Measurements from ENCODE around the gene ZNF69.
"Not testable (repeated sequence)": the region's sequence is repeated elsewhere in the genome, so short reads cannot be mapped to it uniquely, and the experiment has no call there.

ZNF69 gene

GRCh38 chr19:11860721-11861120 is 26.9 kb upstream of the ZNF69 start:
- no peak for TF ChIP-seq CTCF (IDR thresholded peaks at IDR 0.05)
- no peak overlapping the region for H3K27ac ChIP-seq

GRCh38 chr19:11861301-11861700 is 26.3 kb upstream of the ZNF69 start:
- H3K27ac ChIP-seq: no peak overlapping the region
- no peak for TF ChIP-seq ZFX (IDR thresholded peaks at IDR 0.05; ENCODE audit: borderline replicate concordance)
- TF ChIP-seq CTCF (IDR thresholded peaks at IDR 0.05): no peak

GRCh38 chr19:11867766-11868165 is 19.8 kb upstream of the ZNF69 start:
- H3K27ac ChIP-seq: not testable (repeated sequence)

GRCh38 chr19:11868188-11868587 is 19.4 kb upstream of the ZNF69 start:
- no peak overlapping the region for H3K27ac ChIP-seq
- no peak for TF ChIP-seq CTCF (IDR thresholded peaks at IDR 0.05)
- no peak for TF ChIP-seq ZFX (IDR thresholded peaks at IDR 0.05; ENCODE audit: borderline replicate concordance)

GRCh38 chr19:11872624-11873023 is 15.0 kb upstream of the ZNF69 start:
- no peak overlapping the region for H3K27ac ChIP-seq
- TF ChIP-seq CTCF (IDR thresholded peaks at IDR 0.05): no peak

- TF ChIP-seq CTCF (IDR thresholded peaks at IDR 0.05) (no peak), ZFX (IDR thresholded peaks at IDR 0.05; ENCODE audit: borderline replicate concordance) (no peak)
- H3K27ac ChIP-seq: no peak overlapping the region
Measured at GRCh38 chr19:11873762-11874161, 13.8 kb upstream of the ZNF69 start.

- peak; percentile 66 for TF ChIP-seq CTCF (IDR thresholded peaks at IDR 0.05)
- H3K27ac ChIP-seq: not testable (repeated sequence)
Measured at GRCh38 chr19:11879687-11880266, 7.8 kb upstream of the ZNF69 start.

- H3K27ac ChIP-seq: no peak overlapping the region
- no peak for TF ChIP-seq ZFX (IDR thresholded peaks at IDR 0.05; ENCODE audit: borderline replicate concordance)
Measured at GRCh38 chr19:11880598-11880997, 7.0 kb upstream of the ZNF69 start.
